MV-4-11 (cell line): ENCODE data around the gene CD300LG.
"Not testable (repeated sequence)": the region's sequence is repeated elsewhere in the genome, so short reads cannot be mapped to it uniquely, and the experiment has no call there.

Source experiments
- DNase-seq: peaks from one replicate; lab custom pipeline; 2025; lab: John Stamatoyannopoulos, UW

The CD300LG gene

GRCh38 chr17:43825567-43825966, 21.4 kb upstream of the CD300LG start:
- DNase-seq = no peak

GRCh38 chr17:43826206-43826605, 20.8 kb upstream of the CD300LG start:
- no peak for DNase-seq

GRCh38 chr17:43827596-43827995, 19.4 kb upstream of the CD300LG start:
- DNase-seq = no peak

- DNase-seq = no peak
Observed at GRCh38 chr17:43829738-43830137, 17.2 kb upstream of the CD300LG start.

- no peak for DNase-seq
Observed at GRCh38 chr17:43830510-43831140, 16.4 kb upstream of the CD300LG start.

GRCh38 chr17:43831633-43832032, 15.3 kb upstream of the CD300LG start:
- DNase-seq = no peak

- DNase-seq = peak; percentile 24
Observed at GRCh38 chr17:43832168-43832975, 14.6 kb upstream of the CD300LG start.

GRCh38 chr17:43832976-43833829, 13.8 kb upstream of the CD300LG start, which contains the start of gene MPP3:
Gene MPP3, minus strand, starts transcription at chr17:43833146. Its CDS starts 1,240 bp downstream, at chr17:43831906.
- DNase-seq = peak; percentile 7

GRCh38 chr17:43834106-43834505, 12.9 kb upstream of the CD300LG start:
- DNase-seq = no peak

GRCh38 chr17:43839670-43840108, 7.3 kb upstream of the CD300LG start:
- no peak for DNase-seq

GRCh38 chr17:43840814-43841213, 6.2 kb upstream of the CD300LG start:
- no peak for DNase-seq

- no peak for DNase-seq
Observed at GRCh38 chr17:43841282-43841681, 5.7 kb upstream of the CD300LG start.

- DNase-seq = not testable (repeated sequence)
Observed at GRCh38 chr17:43842091-43842974, 4.6 kb upstream of the CD300LG start.

- DNase-seq = no peak
Observed at GRCh38 chr17:43842975-43843325, 4.0 kb upstream of the CD300LG start.

GRCh38 chr17:43844241-43844640, 2.7 kb upstream of the CD300LG start:
- no peak for DNase-seq

- no peak for DNase-seq
Observed at GRCh38 chr17:43845766-43846165, 1.2 kb upstream of the CD300LG start.

GRCh38 chr17:43846221-43846712, 709 bp upstream of the CD300LG start:
- peak; percentile 56 for DNase-seq

GRCh38 chr17:43848601-43849000, 1.6 kb downstream of the CD300LG start:
- DNase-seq = no peak

- no peak for DNase-seq
Observed at GRCh38 chr17:43849116-43849515, 2.1 kb downstream of the CD300LG start.

GRCh38 chr17:43852571-43852970, 5.6 kb downstream of the CD300LG start:
- DNase-seq = no peak

GRCh38 chr17:43853546-43853945, 6.6 kb downstream of the CD300LG start:
- DNase-seq = no peak
